ENCODE results near the gene SHFL.

The SHFL gene

GRCh38 chr19:10132905-10133304, 46.8 kb downstream of the SHFL start:
- DNase-seq (ENCODE audit: low read depth in 2 of 3, low spot score in 2 of 3), result no peak

GRCh38 chr19:10133596-10133995, 47.5 kb downstream of the SHFL start:
- no peak for DNase-seq (ENCODE audit: low read depth in 2 of 3, low spot score in 2 of 3)

- DNase-seq (ENCODE audit: low read depth in 2 of 3, low spot score in 2 of 3), result no peak
Observed at GRCh38 chr19:10134040-10134439, 47.9 kb downstream of the SHFL start.

- no peak for DNase-seq (ENCODE audit: low read depth in 2 of 3, low spot score in 2 of 3)
Observed at GRCh38 chr19:10135551-10136334, 49.6 kb downstream of the SHFL start.

GRCh38 chr19:10136936-10137335, 50.8 kb downstream of the SHFL start:
- DNase-seq (ENCODE audit: low read depth in 2 of 3, low spot score in 2 of 3), result no peak

GRCh38 chr19:10137751-10138682, 51.9 kb downstream of the SHFL start:
- DNase-seq (ENCODE audit: low read depth in 2 of 3, low spot score in 2 of 3), result no peak

- DNase-seq (ENCODE audit: low read depth in 2 of 3, low spot score in 2 of 3), result no peak
Observed at GRCh38 chr19:10138879-10139795, 53.0 kb downstream of the SHFL start.

- DNase-seq (ENCODE audit: low read depth in 2 of 3, low spot score in 2 of 3), result no peak
Observed at GRCh38 chr19:10139952-10140351, 53.8 kb downstream of the SHFL start.

- DNase-seq (ENCODE audit: low read depth in 2 of 3, low spot score in 2 of 3), result no peak
Observed at GRCh38 chr19:10141479-10141878, 55.4 kb downstream of the SHFL start.

- DNase-seq (ENCODE audit: low read depth in 2 of 3, low spot score in 2 of 3), result no peak
Observed at GRCh38 chr19:10141973-10142372, 55.9 kb downstream of the SHFL start.
